ENCODE results near the gene MORC1. TPM values are rescaled to one million over a fixed set of nuclear protein-coding genes. Genes with fewer than 3 reads are reported as not detected.

The MORC1 gene
- polyA plus RNA-seq, 1 donor, result not detected

GRCh38 chr3:109033000-109033660 is 84.8 kb downstream of the MORC1 start:
- DNase-seq (ENCODE audit: low read depth), result no peak

GRCh38 chr3:109028753-109029152 is 89.2 kb downstream of the MORC1 start:
- no peak for DNase-seq (ENCODE audit: low read depth)

- no peak for DNase-seq (ENCODE audit: low read depth)
Measured at GRCh38 chr3:109026821-109027220, 91.1 kb downstream of the MORC1 start.

- no peak for DNase-seq (ENCODE audit: low read depth)
Measured at GRCh38 chr3:109025896-109026295, 92.0 kb downstream of the MORC1 start.

GRCh38 chr3:109023656-109024254 is 94.2 kb downstream of the MORC1 start:
- peak; percentile 11 for DNase-seq (ENCODE audit: low read depth)

- no peak for DNase-seq (ENCODE audit: low read depth)
Measured at GRCh38 chr3:109023167-109023566, 94.8 kb downstream of the MORC1 start.

- no peak for DNase-seq (ENCODE audit: low read depth)
Measured at GRCh38 chr3:109021556-109021955, 96.4 kb downstream of the MORC1 start.

GRCh38 chr3:109018828-109019227 is 99.1 kb downstream of the MORC1 start:
- no peak for DNase-seq (ENCODE audit: low read depth)

- DNase-seq (ENCODE audit: low read depth), result no peak
Measured at GRCh38 chr3:109005443-109005842, 112.5 kb downstream of the MORC1 start.

- DNase-seq (ENCODE audit: low read depth), result no peak
Measured at GRCh38 chr3:108998436-108998835, 119.5 kb downstream of the MORC1 start.

GRCh38 chr3:108985844-108986243 is 132.1 kb downstream of the MORC1 start:
- no peak for DNase-seq (ENCODE audit: low read depth)

- DNase-seq (ENCODE audit: low read depth), result no peak
Measured at GRCh38 chr3:108983051-108983450, 134.9 kb downstream of the MORC1 start.

- no peak for DNase-seq (ENCODE audit: low read depth)
Measured at GRCh38 chr3:108976058-108976457, 141.9 kb downstream of the MORC1 start.

- no peak for DNase-seq (ENCODE audit: low read depth)
Measured at GRCh38 chr3:108973019-108973418, 144.9 kb downstream of the MORC1 start.

- DNase-seq (ENCODE audit: low read depth), result no peak
Measured at GRCh38 chr3:108972482-108972881, 145.5 kb downstream of the MORC1 start.

GRCh38 chr3:108970561-108970960 is 147.4 kb downstream of the MORC1 start:
- no peak for DNase-seq (ENCODE audit: low read depth)

GRCh38 chr3:108966773-108967172 is 151.2 kb downstream of the MORC1 start:
- no peak for DNase-seq (ENCODE audit: low read depth)

GRCh38 chr3:108959017-108959416 is 158.9 kb downstream of the MORC1 start:
- no peak for DNase-seq (ENCODE audit: low read depth)

- DNase-seq (ENCODE audit: low read depth), result no peak
Measured at GRCh38 chr3:108953700-108954099, 164.2 kb downstream of the MORC1 start, which contains the start of gene GUCA1C. Gene GUCA1C (minus strand): TSS chr3:108953879. CDS start chr3:108953762, 117 bp downstream.

- no peak for DNase-seq (ENCODE audit: low read depth)
Measured at GRCh38 chr3:108953210-108953609, 164.7 kb downstream of the MORC1 start.

GRCh38 chr3:108951820-108952501 is 166.0 kb downstream of the MORC1 start:
- no peak for DNase-seq (ENCODE audit: low read depth)

- DNase-seq (ENCODE audit: low read depth), result no peak
Measured at GRCh38 chr3:108947855-108948254, 170.1 kb downstream of the MORC1 start.

Measured in forelimb muscle (tissue), 1 donor.